SHP77 (cell line): Measurements from ENCODE around the gene CPED1.
A peak's percentile ranks its signal among the peaks of the same experiment; 100 is the strongest.
"Not testable (repeated sequence)": the region's sequence is repeated elsewhere in the genome, so short reads cannot be mapped to it uniquely, and the experiment has no call there.

Source experiments
- DNase-seq, 2 experiments: peaks; one replicate each; lab custom pipeline; 2025; lab: John Stamatoyannopoulos, UW

Gene CPED1

DNA sequence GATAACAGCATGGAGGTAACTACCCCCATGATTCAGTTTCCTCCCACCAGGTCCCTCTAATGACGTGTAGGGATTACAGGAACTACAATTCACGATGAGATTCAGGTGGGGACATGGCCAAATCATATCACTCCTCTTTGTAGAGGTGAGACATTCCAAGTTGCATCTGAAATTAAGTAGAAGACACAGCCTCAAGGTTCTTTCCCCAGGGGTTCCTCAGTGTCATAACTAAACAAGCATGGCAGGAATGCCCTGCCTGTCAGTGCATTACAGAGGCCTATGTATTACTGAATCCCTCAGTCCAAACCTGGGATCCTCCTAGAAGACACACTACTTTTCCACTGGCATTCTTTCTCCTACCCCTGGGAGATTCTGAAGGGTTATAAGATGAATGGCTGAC is 297.7 kb downstream of the CPED1 start:
- DNase-seq: no peak

DNA sequence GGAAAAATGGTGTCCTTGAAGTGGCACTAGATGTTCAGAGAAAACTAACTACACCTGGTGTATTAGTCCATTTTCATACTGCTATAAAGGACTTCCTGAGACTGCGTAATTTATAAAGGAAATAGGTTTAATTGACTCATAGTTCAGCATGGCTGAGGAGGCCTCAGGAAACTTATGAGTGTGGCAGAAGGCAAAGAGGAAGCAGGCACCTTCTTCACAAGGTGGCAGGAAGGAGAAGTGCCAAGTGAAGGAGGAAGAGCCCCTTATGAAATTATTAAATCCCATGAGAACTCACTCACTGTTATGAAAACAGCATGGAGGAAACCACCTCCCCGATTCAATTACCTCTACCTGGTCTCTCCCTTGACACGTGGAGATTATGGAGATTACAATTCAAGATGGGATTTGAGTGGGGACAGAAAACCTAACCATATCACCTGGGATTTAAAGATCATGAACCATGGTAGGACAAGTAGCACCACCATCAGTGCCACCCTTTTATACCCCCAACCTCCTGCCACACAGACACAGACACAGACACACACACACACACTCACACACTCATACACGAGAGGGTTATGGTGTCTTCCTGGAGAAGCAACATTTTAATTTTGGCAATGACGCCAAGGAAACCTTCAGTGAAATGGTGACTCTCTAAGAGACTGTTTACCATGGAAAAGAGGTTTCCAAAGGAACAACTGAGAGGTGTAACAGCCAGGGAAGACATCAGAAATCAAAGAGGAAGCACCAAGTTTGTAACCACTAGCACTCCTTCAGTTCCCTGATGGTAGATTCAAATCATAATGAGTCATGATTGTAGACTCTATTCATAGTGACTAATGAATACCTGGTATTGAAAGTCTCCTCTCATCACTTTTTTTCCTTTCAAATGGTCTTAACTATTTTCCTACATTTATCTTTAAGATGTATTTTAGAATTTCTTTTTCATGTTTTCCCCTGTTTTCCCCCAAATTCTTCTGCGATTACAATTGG is 298.5 kb downstream of the CPED1 start:
- no peak for DNase-seq

- no peak for DNase-seq
Measured at GRCh38 chr7:121288894-121289293, 300.4 kb downstream of the CPED1 start.

DNA sequence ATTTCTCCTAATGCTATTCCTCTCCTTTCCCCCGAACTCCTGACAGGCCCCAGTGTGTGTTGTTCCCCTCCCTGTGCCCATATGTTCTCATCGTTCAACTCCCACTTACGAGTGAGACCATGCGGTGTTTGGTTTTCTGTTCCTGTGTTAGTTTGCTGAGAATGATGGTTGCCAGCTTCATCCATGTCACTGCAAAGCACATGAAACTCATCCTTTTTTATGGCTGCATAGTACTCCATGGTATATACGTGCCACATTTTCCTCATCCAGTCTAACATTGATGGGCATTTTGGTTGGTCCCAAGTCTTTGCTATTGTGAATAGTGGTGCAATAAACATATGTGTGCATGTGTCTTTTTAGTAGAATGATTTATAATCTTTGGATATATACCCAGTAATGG is 301.4 kb downstream of the CPED1 start:
- DNase-seq: not testable (repeated sequence)

GRCh38 chr7:121294448-121294992 is 306.0 kb downstream of the CPED1 start:
- DNase-seq: no peak

DNA sequence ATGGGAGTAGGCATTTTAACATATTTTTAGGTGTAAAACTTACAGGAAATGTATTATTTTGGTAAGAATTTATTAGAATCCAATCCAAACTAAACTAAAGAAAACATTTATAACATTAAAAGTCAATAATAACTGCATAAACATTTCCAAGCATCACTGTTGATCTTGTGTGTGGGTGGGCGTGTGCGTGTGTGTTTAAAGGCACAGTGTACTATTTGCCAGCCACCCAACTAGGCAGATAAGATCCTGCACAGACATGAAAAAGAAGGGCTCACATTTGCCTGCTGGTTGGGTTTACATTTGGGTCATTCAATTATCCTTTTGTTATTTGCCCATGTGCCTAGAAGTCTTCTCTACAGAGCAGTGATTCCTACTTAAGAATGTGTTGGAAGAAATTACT is 309.3 kb downstream of the CPED1 start:
- no peak for DNase-seq

DNA sequence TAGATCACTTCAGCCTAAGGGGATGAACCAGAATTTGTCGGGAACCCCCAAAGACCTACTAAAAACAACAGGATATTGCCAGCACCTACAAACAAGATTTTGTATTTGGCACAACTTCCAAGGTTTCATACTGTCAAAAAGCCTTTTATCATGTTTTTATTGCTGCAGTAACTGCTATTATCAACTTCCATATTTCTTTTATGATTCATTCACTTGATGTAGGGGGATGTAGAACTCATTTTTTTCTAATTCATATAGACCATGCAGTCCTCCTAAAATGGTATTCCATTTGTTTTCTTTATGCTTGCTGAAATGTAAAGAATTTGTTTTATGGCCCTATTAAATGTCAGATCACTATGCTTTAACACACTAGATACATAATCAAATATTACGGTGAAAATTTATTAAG is 310.3 kb downstream of the CPED1 start:
- DNase-seq: no peak

- no peak for DNase-seq
Measured at GRCh38 chr7:121300685-121301420, 312.3 kb downstream of the CPED1 start.

DNA sequence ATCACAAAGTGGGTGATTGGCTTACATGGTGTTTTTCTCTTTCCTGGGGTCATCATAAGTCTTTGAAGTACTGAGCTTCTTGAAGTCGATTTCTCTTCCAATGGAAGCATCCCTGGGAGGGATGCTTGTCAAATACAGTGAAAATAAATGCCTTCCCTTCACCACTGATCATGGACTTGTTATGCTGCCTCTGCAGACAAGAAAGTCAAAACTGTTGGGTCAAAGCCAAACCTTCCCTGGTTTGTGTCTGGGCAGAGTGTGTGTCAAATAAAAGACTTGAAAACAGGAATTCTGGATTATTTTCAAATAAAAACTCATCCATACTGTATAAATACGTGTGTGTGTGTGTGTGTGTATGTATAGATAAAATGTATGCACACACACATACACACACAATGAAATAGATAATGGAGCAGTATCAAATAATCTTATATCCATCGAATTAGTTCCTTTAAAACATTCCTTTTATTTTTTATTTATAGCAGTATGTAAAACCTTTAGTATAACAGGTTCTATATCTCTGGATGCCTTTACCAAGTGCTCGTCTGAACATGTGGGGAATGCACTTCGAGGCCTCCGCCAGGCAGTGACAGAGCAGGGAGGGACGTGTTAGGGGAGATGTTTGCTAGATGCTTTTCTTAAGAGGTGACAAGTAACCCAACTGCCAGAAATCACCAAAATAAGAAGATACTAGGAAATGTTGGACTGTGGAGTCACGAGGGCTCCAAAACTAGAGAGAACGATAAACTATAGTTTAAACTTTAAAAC is 313.1 kb downstream of the CPED1 start:
- DNase-seq: no peak

- no peak for DNase-seq
Measured at GRCh38 chr7:121302214-121302745, 313.8 kb downstream of the CPED1 start.

DNA sequence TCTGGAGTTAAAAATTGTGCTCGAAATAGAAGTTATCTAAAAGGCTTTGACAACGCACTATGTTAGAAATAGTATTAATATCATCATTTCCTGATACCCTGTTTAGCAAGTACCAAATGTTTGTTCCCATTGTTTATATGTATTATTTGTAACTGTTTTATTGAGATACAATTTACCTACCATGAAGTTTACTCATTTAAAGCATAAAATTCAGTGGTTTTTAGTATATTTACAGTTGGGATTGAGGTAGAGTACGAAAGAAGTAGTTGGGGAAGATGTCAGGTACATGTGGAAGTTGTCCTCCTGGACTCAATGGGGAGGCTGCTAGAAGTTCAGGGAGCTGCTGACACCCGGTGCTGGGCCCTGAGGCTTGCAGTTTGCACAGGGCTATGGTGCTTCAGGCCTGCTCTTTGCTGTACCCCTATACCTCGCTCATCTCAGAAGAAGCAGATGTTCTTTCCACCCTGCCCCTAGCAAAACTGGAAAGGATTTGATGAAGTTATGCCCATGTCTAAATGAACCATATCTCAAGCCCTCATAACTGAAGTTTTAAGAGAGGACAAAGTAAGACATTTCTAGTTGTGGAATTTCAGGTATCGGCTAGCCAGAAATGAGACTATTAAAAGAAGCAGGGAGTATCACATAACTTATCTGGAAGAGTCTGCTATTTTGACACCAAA is 315.1 kb downstream of the CPED1 start:
- DNase-seq: no peak

DNA sequence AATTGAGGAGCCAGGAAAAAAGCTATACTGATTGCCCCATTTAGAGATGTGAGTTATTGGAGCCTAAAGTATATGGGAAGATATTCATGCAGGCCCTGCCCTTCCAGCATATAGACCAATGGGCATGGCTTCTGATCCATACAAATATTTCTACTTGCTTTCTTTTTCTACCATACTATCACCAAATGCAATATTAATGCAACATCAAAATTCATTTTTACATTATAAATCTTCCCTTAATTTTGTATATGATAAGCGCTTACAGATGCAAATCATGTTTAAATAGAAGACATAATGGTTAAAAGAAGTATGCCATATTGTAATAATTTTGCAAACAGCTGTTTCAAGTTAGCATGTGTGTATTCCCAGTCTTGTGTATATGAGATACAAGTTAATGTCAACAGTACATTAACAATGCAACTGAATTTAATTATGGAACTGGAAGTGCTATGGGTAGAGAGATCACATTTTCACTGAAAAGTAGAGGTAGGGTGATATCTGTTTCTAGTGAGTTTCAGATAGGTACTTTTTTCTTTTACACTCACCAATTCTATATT is 315.7 kb downstream of the CPED1 start:
- no peak for DNase-seq

GRCh38 chr7:121305109-121305508 is 316.6 kb downstream of the CPED1 start:
- DNase-seq: no peak

GRCh38 chr7:121306565-121306964 is 318.1 kb downstream of the CPED1 start:
- no peak for DNase-seq

DNA sequence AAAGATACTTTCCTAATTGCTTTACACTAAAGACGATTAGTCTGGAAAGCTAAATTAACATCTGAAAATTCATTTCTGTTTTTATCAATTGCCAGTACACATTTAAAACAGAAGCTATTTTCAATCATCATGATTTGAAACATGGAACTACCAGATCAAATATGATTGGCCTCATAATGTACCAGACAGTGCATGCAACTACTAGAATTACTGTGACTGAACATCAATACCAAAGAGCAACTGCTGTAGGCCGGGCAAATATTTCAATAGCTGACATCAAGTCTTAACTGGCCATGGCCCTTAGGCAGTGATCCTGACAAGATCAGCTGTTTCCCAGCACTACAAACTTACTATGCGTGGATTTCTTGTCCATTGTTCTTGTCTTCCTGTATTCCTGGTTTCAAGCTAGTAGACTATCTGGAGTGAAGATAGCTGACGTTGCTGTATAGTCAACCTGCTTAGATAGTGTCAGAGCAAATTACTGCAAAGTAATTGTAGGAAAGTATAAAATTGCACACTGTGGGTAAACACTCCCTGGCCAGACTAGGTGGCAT is 318.6 kb downstream of the CPED1 start:
- no peak for DNase-seq

DNA sequence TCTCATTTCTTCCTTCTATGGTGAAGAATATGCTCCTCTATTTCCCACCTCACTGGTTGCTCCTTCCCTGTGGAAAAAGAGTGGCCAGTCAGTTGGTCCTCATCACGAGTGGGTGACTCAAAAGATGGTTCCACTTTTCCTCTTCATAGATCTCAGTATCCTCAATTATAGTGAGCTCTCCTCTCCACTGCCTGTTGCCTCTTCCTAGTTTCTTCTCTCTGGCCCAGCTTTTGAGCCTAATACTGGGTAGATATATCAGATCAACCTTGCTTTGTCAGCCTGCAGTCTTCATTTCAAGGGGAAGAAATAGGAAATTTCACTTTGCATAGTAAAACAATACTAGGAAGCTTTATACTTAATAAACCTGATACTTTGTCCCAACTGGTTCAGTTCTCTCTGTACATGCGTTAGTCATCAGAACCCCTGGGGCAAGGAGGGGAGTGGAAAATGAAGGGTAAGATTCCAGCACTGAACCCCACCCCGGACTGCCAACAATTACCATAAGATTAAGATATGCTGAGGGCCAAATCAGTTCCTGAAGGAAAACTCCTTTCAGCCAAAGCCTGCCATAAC is 324.8 kb downstream of the CPED1 start:
- no peak for DNase-seq

DNA sequence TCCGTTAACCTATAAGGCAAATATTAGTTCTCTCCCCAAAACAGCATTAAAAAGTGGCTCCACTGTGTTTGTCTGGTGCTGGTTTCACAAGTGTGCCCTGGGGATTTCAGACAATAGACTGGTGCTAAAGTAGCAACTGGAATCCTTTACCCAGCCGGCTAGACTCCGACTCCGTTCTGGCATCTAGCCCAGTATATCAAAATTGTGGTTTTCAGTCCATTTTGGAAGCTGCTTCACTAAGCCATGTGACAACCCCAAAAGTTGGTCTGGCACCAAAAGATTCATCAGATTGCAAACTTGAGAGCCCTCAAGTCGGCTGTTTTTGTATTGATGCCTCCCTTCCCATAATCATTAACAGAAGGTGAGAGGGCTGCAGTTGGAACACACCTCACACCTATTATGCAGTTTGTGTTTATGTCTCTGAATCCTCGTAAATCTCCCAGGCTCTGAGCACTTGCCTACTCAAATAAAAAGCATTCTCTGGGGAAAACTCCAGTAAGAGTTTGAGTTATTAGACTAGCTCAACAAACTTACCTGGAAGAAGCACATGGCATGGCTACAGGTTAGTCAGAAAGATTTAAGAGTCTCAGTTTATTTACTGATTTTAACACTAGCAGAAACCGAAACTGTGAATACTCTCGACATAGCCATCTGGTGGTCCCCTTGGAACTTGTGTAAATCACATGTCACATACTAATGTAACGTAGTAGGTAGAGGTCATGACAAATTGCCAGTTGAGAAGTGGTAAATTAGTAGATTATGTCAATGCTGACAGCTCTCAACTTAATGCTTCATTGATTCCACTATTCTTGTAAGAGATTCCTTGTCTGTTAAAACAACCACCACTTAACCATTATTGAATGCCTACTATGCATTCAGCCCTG is 325.5 kb downstream of the CPED1 start:
- peak in 1 of 2 experiments; percentile 4 for DNase-seq

- DNase-seq: not testable (repeated sequence)
Measured at GRCh38 chr7:121315170-121315569, 326.7 kb downstream of the CPED1 start.

- peak in 1 of 2 experiments; percentile 27 for DNase-seq
Measured at GRCh38 chr7:121322460-121322859, 333.9 kb downstream of the CPED1 start.
